Sigmoid colon (tissue), 7 donors: Measurements from ENCODE around the gene TBC1D8. TPM values are rescaled to one million over a fixed set of nuclear protein-coding genes. Genes with fewer than 3 reads are reported as not detected.

Experiments used
- DNase-seq: peaks from one replicate; pipeline ENCODE4 v3.0.0-alpha.2; 2019
- H3K27ac ChIP-seq, 4 donors: fragments of 200-600 bp; sonication (generic); one replicate each; pipeline ENCODE4 v1.5.1; 2016 to 2019; ENCODE audit warnings: mild to moderate bottlenecking in 1 of 4
- H3K27me3 ChIP-seq, 3 donors: fragments of 200-600 bp; sonication (generic); one replicate each; pipeline ENCODE4 v1.5.1; 2019; ENCODE audit warnings: mild to moderate bottlenecking in 1 of 3
- H3K36me3 ChIP-seq, 4 donors: fragments of 200-600 bp; sonication (generic); one replicate each; pipeline ENCODE4 v1.5.1; 2016 to 2019
- H3K4me1 ChIP-seq, 4 donors: fragments of 200-600 bp; sonication (generic); one replicate each; pipeline ENCODE4 v1.5.1; 2017 to 2019
- H3K4me3 ChIP-seq, 4 donors: fragments of 200-600 bp; sonication (generic); one replicate each; pipeline ENCODE4 v1.5.1; 2017 to 2019; ENCODE audit warnings: mild to moderate bottlenecking in 2 of 4, moderate library complexity in 1 of 4
- H3K9me3 ChIP-seq, 4 donors: fragments of 200-600 bp in 3 of 4; sonication (generic) in 3 of 4; one replicate each; pipeline versions ENCODE4 v1.5.1 to v1.6.1; 2013 to 2019
- CTCF ChIP-seq, 4 experiments: fragments of 450-650 bp in 3 of 4; fragments of 200-600 bp in 1 of 4; IDR thresholded peaks; one replicate each; pipeline ENCODE4 v1.5.1; 2016 to 2019; ENCODE audit warnings: antibody characterized with exemption in 4 of 4, mild to moderate bottlenecking in 3 of 4, moderate library complexity in 2 of 4
- EP300 ChIP-seq, 4 donors: sonication (generic); formaldehyde crosslinking; IDR thresholded peaks; one replicate each; pipeline ENCODE4 v1.6.1; 2017; ENCODE audit warnings: antibody characterized with exemption in 4 of 4
- POLR2A ChIP-seq, 2 donors: fragments of 450-650 bp; IDR thresholded peaks; one replicate each; pipeline ENCODE4 v1.6.1; 2016; ENCODE audit warnings: antibody characterized with exemption in 2 of 2, mild to moderate bottlenecking in 2 of 2, moderate library complexity in 2 of 2
- POLR2AphosphoS5 ChIP-seq, 4 donors: sonication (generic); formaldehyde crosslinking; IDR thresholded peaks; one replicate each; pipeline ENCODE4 v1.6.1; 2017; ENCODE audit warnings: antibody characterized with exemption in 4 of 4
- WGBS, 2 donors: extraction: QIAGEN DNeasy Blood & Tissue Kit; methylation state at CpG; one replicate each; pipeline ENCODE4 v1.1.7; 2013; 5-methylcytosine and 5-hydroxymethylcytosine counted together
- intact Hi-C: fragments of 100-400 bp; cut with DNase I; formaldehyde crosslinking; loops from one replicate; pipeline ENCODE4 v1.15.1; 2023
- polyA plus RNA-seq, 3 donors: library from polyadenylated mRNA; stranded (reverse); fragments of 200-250 nt; gene quantifications; one replicate each; pipeline ENCODE4 v1.2.3, GENCODE V29; 2013
- total RNA-seq, 4 donors: library from RNA; depleted of rRNA; stranded (reverse); fragments of >200 nt; gene quantifications; one replicate each; pipeline ENCODE4 v1.1.0, GENCODE V29; 2016
- donor health status: healthy with polysubstance abuse.
- donor health status: Bipolar disorder and iron deficiency.
- donor health status: healthy.

Gene TBC1D8
- total and polyA plus RNA-seq, 7 donors: 3.0 to 24.1 (median 15.7) TPM

- Histone ChIP-seq H3K27ac (no peak overlapping the region), H3K9me3 (no peaks in the 10 kb centered on the region), H3K4me1 (no peaks in the 10 kb centered on the region), H3K27me3 (no peaks in the 10 kb centered on the region), H3K36me3 (peaks cover 0 to 28% (median 2%) of the 10 kb centered on the region in 4 donors), H3K4me3 (no peak overlapping the region)
- 65 to 81% methylated on average over 3 of the region's 3 CpGs for WGBS, 2 donors
- intact Hi-C loops: no loop called here
- DNase-seq: no peak
- TF ChIP-seq CTCF (IDR thresholded peaks at IDR 0.05) (no peak), POLR2A (IDR thresholded peaks at IDR 0.05) (no peak), EP300 (IDR thresholded peaks at IDR 0.05) (no peak), POLR2AphosphoS5 (IDR thresholded peaks at IDR 0.05) (no peak)
Measured at GRCh38 chr2:101048756-101049155, 102.4 kb downstream of the TBC1D8 start.

- no peak for DNase-seq
- no peaks in the 10 kb centered on the region for H3K4me1 ChIP-seq
- intact Hi-C loops: no loop called here
- H3K27ac ChIP-seq: no peak overlapping the region
- TF ChIP-seq EP300 (IDR thresholded peaks at IDR 0.05) (no peak), CTCF (IDR thresholded peaks at IDR 0.05) (no peak), POLR2A (IDR thresholded peaks at IDR 0.05) (no peak), POLR2AphosphoS5 (IDR thresholded peaks at IDR 0.05) (no peak)
- H3K9me3 ChIP-seq: no peaks in the 10 kb centered on the region
- no peak overlapping the region for H3K4me3 ChIP-seq
- 81 to 93% methylated on average over 6 of the region's 6 CpGs for WGBS, 2 donors
- H3K27me3 ChIP-seq: no peaks in the 10 kb centered on the region
- H3K36me3 ChIP-seq: peaks cover 0 to 18% (median 2%) of the 10 kb centered on the region in 4 donors
Measured at GRCh38 chr2:101047774-101048173, 103.4 kb downstream of the TBC1D8 start.

- no peak overlapping the region for H3K27ac ChIP-seq
- H3K36me3 ChIP-seq: peaks cover 0 to 18% (median 2%) of the 10 kb centered on the region in 4 donors
- H3K27me3 ChIP-seq: no peaks in the 10 kb centered on the region
- intact Hi-C loops: no loop called here
- DNase-seq: no peak
- TF ChIP-seq EP300 (IDR thresholded peaks at IDR 0.05) (no peak), CTCF (IDR thresholded peaks at IDR 0.05) (no peak), POLR2AphosphoS5 (IDR thresholded peaks at IDR 0.05) (no peak), POLR2A (IDR thresholded peaks at IDR 0.05) (no peak)
- no peaks in the 10 kb centered on the region for H3K9me3 ChIP-seq
- 88 to 89% methylated on average over 12 of the region's 12 CpGs for WGBS, 2 donors
- no peaks in the 10 kb centered on the region for H3K4me1 ChIP-seq
- no peak overlapping the region for H3K4me3 ChIP-seq
Measured at GRCh38 chr2:101047075-101047766, 104.0 kb downstream of the TBC1D8 start.

GRCh38 chr2:101045330-101045729 lies 105.9 kb downstream of the TBC1D8 start:
- Histone ChIP-seq H3K4me3 (no peak overlapping the region), H3K36me3 (peaks cover 0 to 17% (median 2%) of the 10 kb centered on the region in 4 donors), H3K27me3 (no peaks in the 10 kb centered on the region), H3K9me3 (no peaks in the 10 kb centered on the region), H3K27ac (no peak overlapping the region), H3K4me1 (no peaks in the 10 kb centered on the region)
- intact Hi-C loops: no loop called here
- TF ChIP-seq POLR2AphosphoS5 (IDR thresholded peaks at IDR 0.05) (no peak), EP300 (IDR thresholded peaks at IDR 0.05) (no peak), CTCF (IDR thresholded peaks at IDR 0.05) (no peak), POLR2A (IDR thresholded peaks at IDR 0.05) (no peak)
- no peak for DNase-seq
- WGBS, 2 donors: 96 to 97% methylated on average over 10 of the region's 10 CpGs

- Histone ChIP-seq H3K27me3 (no peaks in the 10 kb centered on the region), H3K36me3 (peaks cover 0 to 19% (median 5%) of the 10 kb centered on the region in 4 donors), H3K4me1 (no peaks in the 10 kb centered on the region), H3K4me3 (no peak overlapping the region), H3K9me3 (no peaks in the 10 kb centered on the region), H3K27ac (no peak overlapping the region)
- 90 to 91% methylated on average over 4 of the region's 4 CpGs for WGBS, 2 donors
- intact Hi-C loops: no loop called here
- TF ChIP-seq POLR2AphosphoS5 (IDR thresholded peaks at IDR 0.05) (no peak), EP300 (IDR thresholded peaks at IDR 0.05) (no peak), POLR2A (IDR thresholded peaks at IDR 0.05) (no peak), CTCF (IDR thresholded peaks at IDR 0.05) (no peak)
- no peak for DNase-seq
Measured at GRCh38 chr2:101041413-101041812, 109.8 kb downstream of the TBC1D8 start.
